Measurements from ENCODE around the gene CBLB. TPM values are rescaled to one million over a fixed set of nuclear protein-coding genes. Genes with fewer than 3 reads are reported as not detected.
"Not testable (repeated sequence)": the region's sequence is repeated elsewhere in the genome, so short reads cannot be mapped to it uniquely, and the experiment has no call there.

Gene CBLB
- total RNA-seq, 2 donors from 2014 or later, result 41.4 to 110 TPM

GRCh38 chr3:105829229-105829628, 39.6 kb downstream of the CBLB start:
- H3K36me3 Mint-ChIP-seq (ENCODE audit: low read depth), result peaks cover 86% of the 10 kb centered on the region
- ATAC-seq (replicated peaks), result no peak
- no peaks in the 10 kb centered on the region for H3K9me3 Mint-ChIP-seq
- peaks cover 54% of the 10 kb centered on the region for H3K4me1 Mint-ChIP-seq
- no peaks in the 10 kb centered on the region for H3K27me3 Mint-ChIP-seq
- H3K4me3 Mint-ChIP-seq, result peak overlapping the region; percentile 71
- peak overlapping the region; percentile 88 for H3K27ac Mint-ChIP-seq

- H3K4me1 Mint-ChIP-seq, result peaks cover 58% of the 10 kb centered on the region
- ATAC-seq (replicated peaks), result peak; percentile 30
- H3K9me3 Mint-ChIP-seq, result no peaks in the 10 kb centered on the region
- H3K27me3 Mint-ChIP-seq, result no peaks in the 10 kb centered on the region
- peaks cover 87% of the 10 kb centered on the region for H3K36me3 Mint-ChIP-seq (ENCODE audit: low read depth)
- H3K27ac Mint-ChIP-seq, result peak overlapping the region; percentile 88
- H3K4me3 Mint-ChIP-seq, result peak overlapping the region; percentile 71
Observed at GRCh38 chr3:105828703-105829102, 40.1 kb downstream of the CBLB start.

- H3K27ac Mint-ChIP-seq, result peak overlapping the region; percentile 99
- no peaks in the 10 kb centered on the region for H3K27me3 Mint-ChIP-seq
- peaks cover 91% of the 10 kb centered on the region for H3K36me3 Mint-ChIP-seq (ENCODE audit: low read depth)
- H3K9me3 Mint-ChIP-seq, result no peaks in the 10 kb centered on the region
- H3K4me1 Mint-ChIP-seq, result peaks cover 63% of the 10 kb centered on the region
- peak; percentile 10 for ATAC-seq (replicated peaks)
- peak overlapping the region; percentile 81 for H3K4me3 Mint-ChIP-seq
Observed at GRCh38 chr3:105827959-105828358, 40.9 kb downstream of the CBLB start.

DNA sequence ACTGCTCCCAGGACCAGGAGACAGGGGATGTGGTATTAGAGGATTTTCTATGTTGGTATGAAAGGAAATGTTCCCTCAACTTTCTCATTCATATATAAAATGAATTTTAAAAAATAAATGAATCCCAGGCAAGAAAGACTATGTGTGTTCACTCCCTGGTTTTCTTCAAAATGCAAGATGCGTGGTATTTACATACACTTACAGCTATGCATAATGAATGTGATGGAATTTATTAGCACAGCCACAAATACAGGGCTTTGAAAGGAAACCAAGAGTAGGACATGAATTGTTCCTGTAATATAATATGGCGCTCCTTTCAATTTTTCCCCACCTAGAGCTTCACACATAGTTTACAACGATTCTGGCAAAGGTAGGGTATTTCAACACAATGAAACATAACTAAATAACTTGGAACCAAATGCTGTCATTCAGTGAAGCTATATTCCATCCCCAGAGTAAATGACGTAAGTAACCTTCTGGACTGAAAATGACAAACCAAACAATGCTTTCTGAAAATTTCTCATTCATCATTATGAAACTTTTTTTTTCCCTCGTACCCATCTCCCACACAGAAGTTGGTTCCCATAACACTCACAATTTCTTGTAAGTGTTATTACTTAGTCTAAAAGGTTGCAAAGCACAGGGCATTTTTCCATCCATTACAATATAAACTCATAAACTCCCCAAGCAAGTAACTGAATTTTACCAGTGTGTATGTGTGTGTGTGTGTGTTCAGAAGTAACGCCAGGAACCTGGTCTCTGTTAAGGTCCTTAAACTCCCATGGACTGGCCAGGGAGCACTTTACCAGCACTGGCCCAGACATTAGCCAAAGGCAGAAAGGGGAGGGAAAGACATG, 41.8 kb downstream of the CBLB start:
- Mint-ChIP-seq H3K27ac (peak overlapping the region; percentile 99), H3K36me3 (ENCODE audit: low read depth) (peaks cover 91% of the 10 kb centered on the region), H3K4me1 (peaks cover 67% of the 10 kb centered on the region), H3K9me3 (no peaks in the 10 kb centered on the region), H3K27me3 (no peaks in the 10 kb centered on the region), H3K4me3 (peak overlapping the region; percentile 81)
- ATAC-seq (replicated peaks), result peak; percentile 59

DNA sequence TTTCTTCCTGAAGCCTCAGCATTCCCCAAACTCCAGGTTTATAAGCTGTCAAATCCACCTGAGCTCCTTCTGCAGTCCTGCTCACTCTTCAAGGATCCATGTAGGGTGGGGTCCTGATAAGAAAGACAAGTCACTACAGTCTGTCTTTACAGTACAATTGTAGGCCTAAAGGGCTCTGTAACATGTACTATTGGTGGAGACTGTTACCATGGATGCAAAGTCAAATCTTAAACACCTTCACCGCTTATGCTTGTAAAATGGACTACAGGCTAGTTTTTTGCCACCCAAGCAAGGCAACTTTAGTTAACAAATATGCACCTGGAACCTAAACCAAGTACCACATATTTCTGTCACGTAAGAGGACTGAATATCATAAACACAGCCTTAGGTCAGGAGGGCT, 44.7 kb downstream of the CBLB start:
- H3K4me3 Mint-ChIP-seq, result peak overlapping the region; percentile 79
- H3K27me3 Mint-ChIP-seq, result no peaks in the 10 kb centered on the region
- no peaks in the 10 kb centered on the region for H3K9me3 Mint-ChIP-seq
- ATAC-seq (replicated peaks), result no peak
- peaks cover 58% of the 10 kb centered on the region for H3K4me1 Mint-ChIP-seq
- peaks cover 93% of the 10 kb centered on the region for H3K36me3 Mint-ChIP-seq (ENCODE audit: low read depth)
- H3K27ac Mint-ChIP-seq, result peak overlapping the region; percentile 99

DNA sequence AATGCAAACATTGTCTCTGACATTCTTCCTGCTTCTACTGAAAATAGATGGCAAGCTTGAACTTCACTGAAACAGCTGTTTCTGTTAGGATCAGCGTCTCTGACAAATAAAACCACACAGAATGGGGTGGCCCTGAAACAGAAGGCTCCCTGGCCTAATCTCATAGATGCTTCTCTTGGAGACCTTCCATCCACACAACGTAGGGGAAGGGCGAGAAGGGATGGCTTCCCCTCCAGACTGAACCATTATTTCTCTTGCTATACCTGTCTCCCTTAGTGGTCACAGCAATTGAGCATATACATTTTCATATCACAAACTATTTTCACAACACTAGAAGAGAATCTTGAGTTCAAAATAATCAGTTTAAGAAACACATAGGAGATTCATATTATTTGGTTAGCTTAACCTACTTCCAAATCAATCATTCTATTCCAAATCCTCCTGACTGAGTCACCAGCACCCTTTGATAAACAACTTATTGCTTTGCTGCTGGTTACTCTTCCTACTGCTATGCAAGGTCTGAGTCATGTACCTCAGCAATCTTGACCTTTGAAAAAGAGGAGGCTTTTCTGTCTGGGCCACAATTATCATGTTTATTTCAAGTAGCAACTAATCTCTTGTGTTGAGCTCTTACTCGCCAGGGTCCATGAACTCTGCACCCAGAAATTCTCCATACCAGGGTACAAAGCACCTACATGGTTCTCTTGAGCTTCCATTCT, 45.5 kb downstream of the CBLB start:
- Mint-ChIP-seq H3K4me3 (peak overlapping the region; percentile 79), H3K36me3 (ENCODE audit: low read depth) (peaks cover 91% of the 10 kb centered on the region), H3K27me3 (no peaks in the 10 kb centered on the region), H3K27ac (peak overlapping the region; percentile 99), H3K9me3 (no peaks in the 10 kb centered on the region), H3K4me1 (peaks cover 55% of the 10 kb centered on the region)
- ATAC-seq (replicated peaks), result peak; percentile 81

- H3K27me3 Mint-ChIP-seq, result no peaks in the 10 kb centered on the region
- peak overlapping the region; percentile 99 for H3K27ac Mint-ChIP-seq
- ATAC-seq (replicated peaks), result no peak
- peaks cover 49% of the 10 kb centered on the region for H3K4me1 Mint-ChIP-seq
- peaks cover 84% of the 10 kb centered on the region for H3K36me3 Mint-ChIP-seq (ENCODE audit: low read depth)
- peak overlapping the region; percentile 79 for H3K4me3 Mint-ChIP-seq
- H3K9me3 Mint-ChIP-seq, result no peaks in the 10 kb centered on the region
Observed at GRCh38 chr3:105822171-105823123, 46.4 kb downstream of the CBLB start.

DNA sequence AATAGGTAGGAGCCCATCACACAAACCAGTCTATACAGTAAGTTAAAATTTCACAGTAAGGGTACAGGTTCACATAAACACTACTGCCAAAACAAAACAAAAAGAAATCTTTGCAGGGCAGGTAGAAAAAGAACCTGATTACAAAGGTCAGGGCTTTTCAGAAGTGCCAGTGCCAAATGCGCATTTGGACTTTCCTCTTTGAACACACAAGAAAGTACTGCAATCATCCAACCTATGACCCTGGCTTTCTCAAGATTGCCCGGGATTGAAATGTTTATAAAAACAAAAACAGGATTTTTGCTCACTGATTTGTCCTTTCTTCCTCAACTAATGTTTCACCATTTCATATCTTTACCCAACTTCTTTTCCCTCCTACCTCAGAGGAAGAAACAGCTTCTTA, 47.4 kb downstream of the CBLB start:
- ATAC-seq (replicated peaks), result no peak
- H3K4me1 Mint-ChIP-seq, result peaks cover 50% of the 10 kb centered on the region
- no peaks in the 10 kb centered on the region for H3K9me3 Mint-ChIP-seq
- H3K4me3 Mint-ChIP-seq, result peak overlapping the region; percentile 18
- no peaks in the 10 kb centered on the region for H3K27me3 Mint-ChIP-seq
- peaks cover 85% of the 10 kb centered on the region for H3K36me3 Mint-ChIP-seq (ENCODE audit: low read depth)
- peak overlapping the region; percentile 99 for H3K27ac Mint-ChIP-seq

- H3K4me1 Mint-ChIP-seq, result peaks cover 44% of the 10 kb centered on the region
- no peaks in the 10 kb centered on the region for H3K9me3 Mint-ChIP-seq
- peaks cover 75% of the 10 kb centered on the region for H3K36me3 Mint-ChIP-seq (ENCODE audit: low read depth)
- no peak overlapping the region for H3K27ac Mint-ChIP-seq
- H3K4me3 Mint-ChIP-seq, result no peak overlapping the region
- no peak for ATAC-seq (replicated peaks)
- no peaks in the 10 kb centered on the region for H3K27me3 Mint-ChIP-seq
Observed at GRCh38 chr3:105816833-105817232, 52.0 kb downstream of the CBLB start.

DNA sequence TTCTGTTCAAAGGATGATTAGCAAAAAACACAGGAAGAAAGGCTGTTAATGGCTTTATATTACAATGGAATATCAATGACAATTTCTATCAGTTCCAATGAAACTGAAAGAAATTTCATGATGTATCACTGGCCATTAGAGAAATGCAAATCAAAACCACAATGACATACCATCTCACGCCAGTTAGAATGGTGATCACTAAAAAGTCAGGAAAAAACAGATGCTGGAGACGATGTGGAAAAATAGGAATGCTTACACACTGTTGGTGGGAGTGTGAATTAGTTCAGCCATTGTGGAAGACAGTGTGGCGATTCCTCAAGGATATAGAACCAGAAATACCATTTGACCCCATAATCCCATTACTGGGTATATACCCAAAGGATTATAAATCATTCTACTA, 53.5 kb downstream of the CBLB start:
- not testable (repeated sequence) for H3K27ac Mint-ChIP-seq; H3K27me3 Mint-ChIP-seq; H3K4me3 Mint-ChIP-seq; ATAC-seq (replicated peaks); H3K9me3 Mint-ChIP-seq
- H3K4me1 Mint-ChIP-seq, result peaks cover 38% of the 10 kb centered on the region
- H3K36me3 Mint-ChIP-seq (ENCODE audit: low read depth), result peaks cover 70% of the 10 kb centered on the region

- Mint-ChIP-seq H3K4me1 (peaks cover 45% of the 10 kb centered on the region), H3K27me3 (no peaks in the 10 kb centered on the region), H3K27ac (no peak overlapping the region), H3K4me3 (no peak overlapping the region), H3K36me3 (ENCODE audit: low read depth) (peaks cover 64% of the 10 kb centered on the region), H3K9me3 (no peaks in the 10 kb centered on the region)
- ATAC-seq (replicated peaks), result no peak
Observed at GRCh38 chr3:105813710-105814109, 55.1 kb downstream of the CBLB start.

GRCh38 chr3:105812194-105812586, 56.6 kb downstream of the CBLB start:
- Mint-ChIP-seq H3K27me3 (no peaks in the 10 kb centered on the region), H3K27ac (peak overlapping the region; percentile 1), H3K4me1 (peaks cover 43% of the 10 kb centered on the region), H3K9me3 (no peaks in the 10 kb centered on the region), H3K36me3 (ENCODE audit: low read depth) (peaks cover 66% of the 10 kb centered on the region), H3K4me3 (no peak overlapping the region)
- peak; percentile 31 for ATAC-seq (replicated peaks)

DNA sequence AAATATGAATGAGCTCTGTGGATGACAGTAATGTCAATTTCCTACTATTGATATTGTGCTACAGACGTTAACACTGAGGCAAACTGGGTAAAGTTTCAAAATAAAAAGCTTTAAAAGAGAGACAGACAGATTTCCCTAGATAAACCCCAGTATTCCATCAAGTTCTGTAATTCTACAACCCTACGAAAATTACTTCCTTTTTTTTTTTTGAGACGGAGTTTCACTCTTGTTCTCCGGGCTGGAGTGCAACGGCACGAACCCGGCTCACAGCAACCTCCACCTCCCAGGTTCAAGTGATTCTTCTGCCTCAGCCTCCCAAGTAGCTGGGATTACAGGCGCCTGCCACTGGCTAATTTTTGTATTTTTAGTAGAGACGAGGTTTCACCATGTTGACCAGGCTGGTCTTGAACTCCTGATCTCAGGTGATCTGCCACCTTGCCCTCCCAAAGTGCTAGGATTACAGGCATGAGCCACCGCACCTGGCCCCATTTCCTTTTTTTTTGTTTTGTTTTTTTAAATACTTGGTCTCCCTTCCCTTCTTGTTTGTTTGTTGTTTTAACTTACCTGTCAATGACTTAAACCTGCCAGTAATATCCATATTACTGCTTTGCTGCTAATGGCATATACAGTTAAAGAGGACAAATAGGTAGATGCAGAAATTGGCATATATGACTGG, 57.2 kb downstream of the CBLB start:
- H3K4me1 Mint-ChIP-seq, result peaks cover 38% of the 10 kb centered on the region
- H3K27me3 Mint-ChIP-seq, result no peaks in the 10 kb centered on the region
- H3K27ac Mint-ChIP-seq, result peak overlapping the region; percentile 1
- no peaks in the 10 kb centered on the region for H3K9me3 Mint-ChIP-seq
- peaks cover 63% of the 10 kb centered on the region for H3K36me3 Mint-ChIP-seq (ENCODE audit: low read depth)
- H3K4me3 Mint-ChIP-seq, result no peak overlapping the region
- ATAC-seq (replicated peaks), result no peak
